Choroid plexus epithelial cell (primary cell): Measurements from ENCODE around the gene BORA.
A peak's percentile ranks its signal among the peaks of the same experiment; 100 is the strongest.

Experiments used
- DNase-seq: peaks from one replicate; pipeline ENCODE4 v3.0.0-alpha.2; 2010; ENCODE audit warnings: low read depth
- H3K4me3 ChIP-seq: 2 replicates; pipeline ENCODE4 v1.5.1; 2011; ENCODE audit warnings: low read depth, mild to moderate bottlenecking, control low read depth, low read length, moderate library complexity
- TF ChIP-seq, protein P1 (sequence below): conservative IDR thresholded peaks from 2 replicates; pipeline ENCODE4 v1.5.1; 2011; ENCODE audit warnings: low read depth, mild to moderate bottlenecking, control low read depth, inconsistent platforms, low read length, moderate library complexity

BORA gene

GRCh38 chr13:72726726-72727416, 852 bp upstream of the BORA start:
- peak; percentile 23 for DNase-seq
- H3K4me3 ChIP-seq = peak overlapping the region; percentile 92
- TF ChIP-seq, protein P1, sequence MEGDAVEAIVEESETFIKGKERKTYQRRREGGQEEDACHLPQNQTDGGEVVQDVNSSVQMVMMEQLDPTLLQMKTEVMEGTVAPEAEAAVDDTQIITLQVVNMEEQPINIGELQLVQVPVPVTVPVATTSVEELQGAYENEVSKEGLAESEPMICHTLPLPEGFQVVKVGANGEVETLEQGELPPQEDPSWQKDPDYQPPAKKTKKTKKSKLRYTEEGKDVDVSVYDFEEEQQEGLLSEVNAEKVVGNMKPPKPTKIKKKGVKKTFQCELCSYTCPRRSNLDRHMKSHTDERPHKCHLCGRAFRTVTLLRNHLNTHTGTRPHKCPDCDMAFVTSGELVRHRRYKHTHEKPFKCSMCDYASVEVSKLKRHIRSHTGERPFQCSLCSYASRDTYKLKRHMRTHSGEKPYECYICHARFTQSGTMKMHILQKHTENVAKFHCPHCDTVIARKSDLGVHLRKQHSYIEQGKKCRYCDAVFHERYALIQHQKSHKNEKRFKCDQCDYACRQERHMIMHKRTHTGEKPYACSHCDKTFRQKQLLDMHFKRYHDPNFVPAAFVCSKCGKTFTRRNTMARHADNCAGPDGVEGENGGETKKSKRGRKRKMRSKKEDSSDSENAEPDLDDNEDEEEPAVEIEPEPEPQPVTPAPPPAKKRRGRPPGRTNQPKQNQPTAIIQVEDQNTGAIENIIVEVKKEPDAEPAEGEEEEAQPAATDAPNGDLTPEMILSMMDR = no peak

DNA sequence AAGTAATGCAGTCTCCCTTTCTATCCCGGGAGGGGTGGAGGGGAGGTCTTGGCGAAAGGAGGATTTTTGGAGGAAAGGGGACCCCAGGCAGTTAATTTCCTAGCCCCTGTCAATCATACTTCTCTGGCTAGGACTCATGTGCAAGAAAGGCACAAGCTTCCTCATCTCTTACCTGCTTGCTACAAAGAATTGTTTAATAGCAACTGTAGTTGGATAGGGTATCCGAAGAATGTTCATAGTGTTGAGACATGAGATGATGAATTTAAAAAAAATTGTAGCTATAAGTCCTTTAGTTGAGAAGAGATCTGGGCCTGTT, 525 bp downstream of the BORA start:
- TF ChIP-seq, protein P1 = no peak
- H3K4me3 ChIP-seq = peak overlapping the region; percentile 92
- no peak for DNase-seq

- TF ChIP-seq, protein P1 = no peak
- H3K4me3 ChIP-seq = no peak overlapping the region
- no peak for DNase-seq
Observed at GRCh38 chr13:72737033-72737432, 9.3 kb downstream of the BORA start.

- no peak for DNase-seq
- TF ChIP-seq, protein P1 = no peak
- no peak overlapping the region for H3K4me3 ChIP-seq
Observed at GRCh38 chr13:72740015-72740414, 12.3 kb downstream of the BORA start.

DNA sequence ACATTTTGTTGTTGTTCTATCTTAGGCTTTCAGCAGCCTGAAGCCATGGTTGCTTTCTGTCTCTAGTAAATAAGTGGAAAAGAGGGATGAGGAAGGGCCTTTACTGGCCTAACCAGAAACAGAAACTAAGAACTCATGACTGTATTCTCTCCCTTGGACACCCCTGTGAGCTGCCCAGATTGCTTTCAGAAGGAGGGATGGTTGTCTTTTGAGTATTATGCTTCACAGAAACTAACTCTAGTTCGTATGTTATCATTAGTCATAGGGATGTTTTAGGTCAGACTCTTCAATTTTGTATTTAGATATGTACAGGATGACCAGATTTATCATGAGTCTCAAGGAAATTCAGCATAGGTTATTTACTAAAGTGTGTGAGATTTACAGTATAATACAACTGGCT, 17.5 kb downstream of the BORA start:
- TF ChIP-seq, protein P1 = no peak
- peak; percentile 45 for DNase-seq
- no peak overlapping the region for H3K4me3 ChIP-seq

DNA sequence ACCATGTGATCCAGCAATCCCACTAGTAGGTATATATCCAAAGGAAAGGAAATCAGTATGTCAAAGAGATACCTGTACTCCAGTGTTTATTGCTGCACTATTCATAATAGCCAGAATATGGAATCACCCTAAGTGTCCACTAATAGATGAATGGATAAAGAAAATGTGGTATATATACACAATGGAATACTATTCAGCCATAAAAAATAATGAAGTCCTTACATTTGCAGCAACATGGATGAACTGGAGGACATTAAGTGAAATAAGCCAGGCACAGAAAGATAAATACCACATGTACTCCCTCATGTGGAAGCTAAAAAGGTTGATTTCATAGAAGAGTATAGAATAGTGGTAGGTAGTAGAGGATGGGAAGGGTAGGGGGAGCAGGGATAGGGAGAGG, 23.5 kb downstream of the BORA start:
- no peak overlapping the region for H3K4me3 ChIP-seq
- TF ChIP-seq, protein P1 = no peak
- DNase-seq = no peak

DNA sequence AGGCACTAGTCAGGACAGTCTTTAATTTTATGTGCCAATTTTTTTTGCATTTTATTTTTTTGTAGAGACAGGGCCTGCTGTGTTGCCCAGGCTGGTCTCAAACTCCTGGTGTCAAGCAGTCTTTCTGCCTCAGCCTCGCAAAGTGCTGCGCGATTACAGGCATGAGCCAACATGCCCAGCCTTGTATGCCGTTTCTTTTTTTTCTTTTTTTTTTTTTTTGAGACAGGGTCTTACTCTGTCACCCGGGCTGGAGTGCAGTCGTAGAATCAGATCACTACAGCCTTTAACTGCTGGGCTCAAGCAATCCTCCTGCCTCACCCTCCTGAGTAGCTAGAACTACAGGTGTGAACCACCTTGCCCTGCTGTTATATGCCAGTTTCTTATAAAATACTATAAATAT, 26.4 kb downstream of the BORA start:
- no peak overlapping the region for H3K4me3 ChIP-seq
- TF ChIP-seq, protein P1 = no peak
- DNase-seq = no peak
